C4-2B (cell line): ENCODE data around the gene HBS1L.

ENCODE experiments used
- CTCF ChIP-seq: fragments of 450-650 bp; conservative IDR thresholded peaks from 2 replicates; pipeline ENCODE4 v1.5.1; 2017; ENCODE audit warnings: mild to moderate bottlenecking
- ZFX ChIP-seq: fragments of 450-650 bp; IDR thresholded peaks from 2 replicates; pipeline ENCODE4 v1.6.1; 2017

DNA sequence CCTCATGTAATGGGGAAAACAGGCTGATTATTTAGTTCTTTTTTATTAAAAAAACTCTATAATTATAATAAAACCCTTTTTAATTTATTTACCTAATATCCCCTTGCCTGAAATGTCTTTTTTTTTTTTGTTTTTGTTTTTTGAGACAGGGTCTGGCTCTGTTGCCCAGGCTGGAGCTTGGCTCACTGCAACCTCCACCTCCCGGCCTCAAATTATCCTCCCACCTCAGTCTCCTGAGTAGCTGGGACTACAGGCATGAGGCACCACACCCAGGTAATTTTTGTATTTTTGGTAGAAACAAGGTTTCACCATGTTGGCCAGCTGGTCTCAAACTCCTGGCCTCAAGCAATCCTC, 30.3 kb upstream of the HBS1L start:
- TF ChIP-seq CTCF, result no peak
- no peak for TF ChIP-seq ZFX
